Measurements from ENCODE around the gene CLN5. TPM values are rescaled to one million over a fixed set of nuclear protein-coding genes. Genes with fewer than 3 reads are reported as not detected.
A peak's percentile ranks its signal among the peaks of the same experiment; 100 is the strongest.

The CLN5 gene
- total RNA-seq, 1 experiment from 2014 or later, result 21.4 TPM

DNA sequence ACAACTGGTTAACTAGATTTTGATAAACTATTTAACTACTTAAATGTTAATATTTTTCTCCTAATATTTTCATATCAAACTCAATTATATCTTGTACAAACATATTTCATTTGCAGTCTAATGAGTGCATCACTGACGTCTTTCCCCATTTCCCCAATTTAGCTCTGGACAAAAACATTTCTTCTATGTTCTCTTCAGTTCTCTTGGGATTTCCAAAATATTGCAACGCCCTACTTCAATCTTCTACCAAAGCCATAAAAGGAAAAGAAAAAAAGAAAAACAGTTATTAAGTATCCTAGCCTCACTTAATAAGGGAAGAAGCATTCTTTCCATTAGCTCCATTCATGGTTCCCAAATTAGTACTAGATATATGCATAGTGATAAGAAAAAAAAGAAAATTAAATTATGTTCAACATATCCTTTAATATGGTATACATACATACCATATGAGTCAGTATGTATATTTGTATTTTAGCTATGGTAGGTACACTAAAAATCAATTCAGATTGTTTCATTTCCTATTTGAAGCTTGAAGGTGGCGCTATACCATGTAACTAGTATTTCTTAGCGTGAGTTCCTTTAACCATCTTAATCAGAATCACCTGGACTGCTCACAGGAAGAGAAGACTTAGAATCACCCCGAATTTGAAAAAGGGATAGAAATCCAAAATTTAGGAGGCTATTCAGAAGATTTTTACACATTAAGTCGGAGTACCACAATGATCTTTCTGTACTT is 25.2 kb downstream of the CLN5 start:
- intact Hi-C loops (cut with micrococcal nuclease; ENCODE audit: unreplicated experiment) (no loop called here), in situ Hi-C loops (cut with HindIII; ENCODE audit: low pct_unique_long_range_greater_than_20kb, low sequenced_read_pairs) (no loop called here)
- no peaks in the 10 kb centered on the region; the same call in 1 of the 2 replicates for H3K4me1 ChIP-seq (ENCODE audit: control insufficient read depth, insufficient read depth, low read length)
- no TSS peak for BruUV-seq (replicated peaks)
- ATAC-seq, result no peak
- no peak overlapping the region for H3K4me3 ChIP-seq (ENCODE audit: low read depth in 2 of 2, low read length in 2 of 2)
- no peak for DNase-seq (ENCODE audit: low read depth, low spot score)
- H3K36me3 ChIP-seq (ENCODE audit: control insufficient read depth, insufficient read depth, low read length), result peaks cover 34% of the 10 kb centered on the region
- H3K27me3 ChIP-seq (ENCODE audit: control insufficient read depth, insufficient read depth, low read length), result no peaks in the 10 kb centered on the region
- H3K27ac ChIP-seq (ENCODE audit: low read length), result no peak overlapping the region
- H3K9me3 ChIP-seq (ENCODE audit: control insufficient read depth, insufficient read depth, low read depth, low read length), result no peaks in the 10 kb centered on the region
- TF ChIP-seq, protein P1, sequence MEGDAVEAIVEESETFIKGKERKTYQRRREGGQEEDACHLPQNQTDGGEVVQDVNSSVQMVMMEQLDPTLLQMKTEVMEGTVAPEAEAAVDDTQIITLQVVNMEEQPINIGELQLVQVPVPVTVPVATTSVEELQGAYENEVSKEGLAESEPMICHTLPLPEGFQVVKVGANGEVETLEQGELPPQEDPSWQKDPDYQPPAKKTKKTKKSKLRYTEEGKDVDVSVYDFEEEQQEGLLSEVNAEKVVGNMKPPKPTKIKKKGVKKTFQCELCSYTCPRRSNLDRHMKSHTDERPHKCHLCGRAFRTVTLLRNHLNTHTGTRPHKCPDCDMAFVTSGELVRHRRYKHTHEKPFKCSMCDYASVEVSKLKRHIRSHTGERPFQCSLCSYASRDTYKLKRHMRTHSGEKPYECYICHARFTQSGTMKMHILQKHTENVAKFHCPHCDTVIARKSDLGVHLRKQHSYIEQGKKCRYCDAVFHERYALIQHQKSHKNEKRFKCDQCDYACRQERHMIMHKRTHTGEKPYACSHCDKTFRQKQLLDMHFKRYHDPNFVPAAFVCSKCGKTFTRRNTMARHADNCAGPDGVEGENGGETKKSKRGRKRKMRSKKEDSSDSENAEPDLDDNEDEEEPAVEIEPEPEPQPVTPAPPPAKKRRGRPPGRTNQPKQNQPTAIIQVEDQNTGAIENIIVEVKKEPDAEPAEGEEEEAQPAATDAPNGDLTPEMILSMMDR (IDR thresholded peaks at IDR 0.05), result peak; percentile 13; the same call in 1 of the 2 replicates
- TF ChIP-seq SIN3A (IDR thresholded peaks at IDR 0.05; ENCODE audit: borderline replicate concordance, insufficient read depth, low read depth, low read length), result no peak
- TF ChIP-seq, protein P2, sequence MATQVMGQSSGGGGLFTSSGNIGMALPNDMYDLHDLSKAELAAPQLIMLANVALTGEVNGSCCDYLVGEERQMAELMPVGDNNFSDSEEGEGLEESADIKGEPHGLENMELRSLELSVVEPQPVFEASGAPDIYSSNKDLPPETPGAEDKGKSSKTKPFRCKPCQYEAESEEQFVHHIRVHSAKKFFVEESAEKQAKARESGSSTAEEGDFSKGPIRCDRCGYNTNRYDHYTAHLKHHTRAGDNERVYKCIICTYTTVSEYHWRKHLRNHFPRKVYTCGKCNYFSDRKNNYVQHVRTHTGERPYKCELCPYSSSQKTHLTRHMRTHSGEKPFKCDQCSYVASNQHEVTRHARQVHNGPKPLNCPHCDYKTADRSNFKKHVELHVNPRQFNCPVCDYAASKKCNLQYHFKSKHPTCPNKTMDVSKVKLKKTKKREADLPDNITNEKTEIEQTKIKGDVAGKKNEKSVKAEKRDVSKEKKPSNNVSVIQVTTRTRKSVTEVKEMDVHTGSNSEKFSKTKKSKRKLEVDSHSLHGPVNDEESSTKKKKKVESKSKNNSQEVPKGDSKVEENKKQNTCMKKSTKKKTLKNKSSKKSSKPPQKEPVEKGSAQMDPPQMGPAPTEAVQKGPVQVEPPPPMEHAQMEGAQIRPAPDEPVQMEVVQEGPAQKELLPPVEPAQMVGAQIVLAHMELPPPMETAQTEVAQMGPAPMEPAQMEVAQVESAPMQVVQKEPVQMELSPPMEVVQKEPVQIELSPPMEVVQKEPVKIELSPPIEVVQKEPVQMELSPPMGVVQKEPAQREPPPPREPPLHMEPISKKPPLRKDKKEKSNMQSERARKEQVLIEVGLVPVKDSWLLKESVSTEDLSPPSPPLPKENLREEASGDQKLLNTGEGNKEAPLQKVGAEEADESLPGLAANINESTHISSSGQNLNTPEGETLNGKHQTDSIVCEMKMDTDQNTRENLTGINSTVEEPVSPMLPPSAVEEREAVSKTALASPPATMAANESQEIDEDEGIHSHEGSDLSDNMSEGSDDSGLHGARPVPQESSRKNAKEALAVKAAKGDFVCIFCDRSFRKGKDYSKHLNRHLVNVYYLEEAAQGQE (IDR thresholded peaks at IDR 0.05; ENCODE audit: insufficient read depth in 1 of 2, low read depth in 2 of 2, low read length in 1 of 2), result no peak
- no peak for TF ChIP-seq POLR2AphosphoS5 (IDR thresholded peaks at IDR 0.05; ENCODE audit: low read depth, low read length)
- no peak for TF ChIP-seq TCF7L2 (IDR thresholded peaks at IDR 0.05; ENCODE audit: low read depth, low read length)
- POLR2A ChIA-PET, result interaction anchor here (0.7 kb wide), 1 partner anchor 25 kb away, joined by 6 read pairs; no protein-coding TSS in a partner anchor
- CTCF ChIA-PET, result interaction anchor here (0.6 kb wide), 1 partner anchor 1513 kb away, joined by 3 read pairs; no protein-coding TSS in a partner anchor

DNA sequence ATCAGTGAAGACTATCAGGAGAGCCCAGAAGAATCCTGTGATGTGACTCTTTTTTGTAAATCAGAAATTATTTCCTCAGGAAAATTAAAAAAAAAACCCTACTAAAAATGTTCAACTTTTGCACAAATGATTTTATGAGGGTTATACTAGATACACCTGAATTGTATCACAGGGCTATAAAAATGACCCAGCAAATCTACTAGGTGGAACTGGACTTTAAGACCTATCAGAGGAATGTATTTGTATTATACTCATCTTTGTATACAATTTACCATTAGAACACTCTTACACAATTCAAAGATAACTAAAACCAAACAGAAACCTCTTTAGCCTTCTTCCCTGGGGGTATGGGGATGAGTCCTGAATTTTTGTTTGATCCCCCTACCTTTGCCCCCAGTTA is 27.9 kb downstream of the CLN5 start:
- in situ Hi-C loops (cut with HindIII; ENCODE audit: low pct_unique_long_range_greater_than_20kb, low sequenced_read_pairs), result no loop called here
- H3K27ac ChIP-seq (ENCODE audit: low read length), result no peak overlapping the region
- intact Hi-C loops (cut with micrococcal nuclease; ENCODE audit: unreplicated experiment), result no loop called here
- H3K36me3 ChIP-seq (ENCODE audit: control insufficient read depth, insufficient read depth, low read length), result peaks cover 27% of the 10 kb centered on the region
- TF ChIP-seq, protein P1 (IDR thresholded peaks at IDR 0.05), result no peak
- no peak for TF ChIP-seq TCF7L2 (IDR thresholded peaks at IDR 0.05; ENCODE audit: low read depth, low read length)
- TF ChIP-seq POLR2AphosphoS5 (IDR thresholded peaks at IDR 0.05; ENCODE audit: low read depth, low read length), result no peak
- TF ChIP-seq, protein P2 (IDR thresholded peaks at IDR 0.05; ENCODE audit: insufficient read depth in 1 of 2, low read depth in 2 of 2, low read length in 1 of 2), result no peak
- no peak for TF ChIP-seq SIN3A (IDR thresholded peaks at IDR 0.05; ENCODE audit: borderline replicate concordance, insufficient read depth, low read depth, low read length)
- no peaks in the 10 kb centered on the region for H3K9me3 ChIP-seq (ENCODE audit: control insufficient read depth, insufficient read depth, low read depth, low read length)
- no TSS peak for BruUV-seq (replicated peaks)
- CTCF ChIA-PET, result no interaction called here
- no peaks in the 10 kb centered on the region for H3K27me3 ChIP-seq (ENCODE audit: control insufficient read depth, insufficient read depth, low read length)
- no peaks in the 10 kb centered on the region; the same call in 1 of the 2 replicates for H3K4me1 ChIP-seq (ENCODE audit: control insufficient read depth, insufficient read depth, low read length)
- ATAC-seq (no peak), DNase-seq (ENCODE audit: low read depth, low spot score) (no peak)
- H3K4me3 ChIP-seq (ENCODE audit: low read depth in 2 of 2, low read length in 2 of 2), result no peak overlapping the region
- POLR2A ChIA-PET, result no interaction called here
